CD4-positive, alpha-beta T cell treated with Interferon gamma for 1 hour (primary cell): ENCODE results near the gene ITGA5.

Source experiments
- DNase-seq: peaks from one replicate; pipeline ENCODE4 v3.0.0-alpha.2; 2020

ITGA5 gene

DNA sequence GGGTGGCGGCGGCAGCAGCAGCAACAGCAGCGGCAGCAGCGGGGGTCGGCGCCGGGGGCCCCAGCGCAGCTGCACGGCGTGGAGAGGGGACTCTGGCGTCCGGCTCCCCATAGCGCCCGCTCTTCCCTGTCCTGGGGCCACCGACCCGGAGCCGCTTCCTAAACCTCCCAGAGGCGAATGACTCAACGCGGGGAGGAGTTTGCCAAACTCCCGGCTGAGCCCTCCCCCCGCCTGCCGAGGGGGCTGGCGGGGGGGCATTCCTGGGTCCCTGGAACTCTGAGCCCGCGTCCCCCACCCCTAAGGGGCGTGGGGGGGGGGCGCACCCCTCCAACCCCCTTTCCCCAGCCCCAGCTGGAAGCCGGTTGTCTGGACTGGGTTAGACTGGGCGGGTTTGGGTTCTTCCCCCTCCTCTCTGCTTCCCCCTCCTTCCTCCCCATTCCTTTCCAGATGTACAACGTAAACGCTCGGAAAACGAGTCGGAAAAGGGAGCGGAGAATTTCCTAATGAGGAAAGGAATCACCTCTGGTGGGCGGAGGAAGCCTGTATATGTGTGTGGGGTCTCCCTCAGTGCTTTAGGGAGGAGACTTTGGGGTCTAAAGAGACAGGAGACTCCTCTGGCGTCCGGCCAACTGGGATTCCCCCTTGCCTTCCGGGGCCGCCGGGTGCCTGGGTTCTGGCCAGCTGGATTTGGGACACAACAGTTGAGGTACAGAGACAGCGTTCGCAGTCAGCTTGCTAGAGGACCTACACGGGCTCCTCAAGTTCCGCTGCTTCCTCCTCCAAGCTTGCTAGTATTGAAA, at the start of gene ITGA5:
ITGA5 (minus strand) TSS at position 179 of the 800 bp plus-strand sequence; CDS start at position 111, 68 bp downstream.
- peak; percentile 48 for DNase-seq

DNA sequence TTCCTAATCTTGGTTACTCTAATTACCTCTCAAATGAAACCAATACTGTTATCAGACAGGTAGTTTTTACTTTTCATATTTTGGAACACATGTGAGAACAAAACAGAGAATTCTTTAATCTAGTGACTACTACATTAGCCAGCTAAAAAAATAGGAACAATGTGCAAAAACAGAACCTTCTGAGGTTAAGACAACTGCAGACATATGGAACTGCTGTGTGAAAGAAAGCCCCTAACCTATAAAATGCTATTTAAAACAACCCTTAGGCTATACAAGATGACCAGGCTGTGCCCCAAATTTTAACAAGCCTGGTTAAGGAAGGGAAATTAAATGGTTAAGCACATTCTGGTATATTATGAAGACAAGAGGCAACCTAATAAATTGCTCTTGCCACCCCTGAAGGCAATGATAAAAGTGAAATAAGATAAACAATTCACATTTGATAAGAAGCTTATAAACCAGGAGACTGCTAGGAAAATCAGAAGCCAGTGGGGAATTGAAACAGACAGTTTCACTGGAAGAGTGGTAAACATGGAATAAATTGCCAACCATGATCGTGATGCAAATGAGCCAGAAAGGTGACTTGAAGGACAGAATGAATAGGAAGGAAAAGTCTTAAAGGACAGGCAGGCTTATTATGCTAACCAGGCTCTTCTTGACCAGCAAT, 46.9 kb upstream of the ITGA5 start:
- DNase-seq, result no peak

DNA sequence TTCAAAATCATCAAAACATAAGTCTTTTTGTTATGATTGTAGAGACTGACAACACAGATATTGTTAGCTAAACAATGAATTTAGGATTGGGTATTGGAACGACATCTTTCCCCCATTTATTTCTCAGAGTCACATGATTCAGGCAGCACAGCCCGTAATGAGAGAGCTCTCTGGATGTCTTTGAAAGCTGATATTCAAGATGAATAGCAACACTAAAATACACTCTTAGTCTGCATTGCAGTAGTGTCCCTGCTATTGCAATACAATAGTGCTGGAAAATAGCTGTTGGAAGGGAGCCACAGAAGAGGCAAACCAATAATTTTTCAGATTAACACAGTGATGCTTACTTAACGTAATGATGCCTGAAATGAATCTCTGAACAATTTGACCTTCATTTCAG, 44.4 kb upstream of the ITGA5 start:
- DNase-seq, result no peak

DNA sequence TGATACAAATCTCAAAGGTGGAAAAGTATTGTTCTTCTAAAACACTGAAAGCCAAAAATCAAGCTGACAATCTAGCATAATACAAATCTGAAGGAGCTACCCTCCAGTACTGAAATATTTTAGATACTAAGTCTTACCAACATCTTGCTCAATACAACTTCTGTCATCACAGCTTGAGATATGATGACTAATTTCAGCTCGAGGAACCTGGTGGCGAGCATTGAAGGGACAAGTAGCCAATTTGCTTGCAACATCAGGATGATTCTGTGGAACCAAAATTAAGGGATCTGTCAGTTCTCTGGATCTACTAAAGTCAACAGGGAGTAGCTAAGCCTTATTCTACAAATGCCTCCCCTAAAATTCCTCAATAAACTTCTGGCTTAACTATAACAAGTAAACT, 44.0 kb upstream of the ITGA5 start:
- peak; percentile 19 for DNase-seq

DNA sequence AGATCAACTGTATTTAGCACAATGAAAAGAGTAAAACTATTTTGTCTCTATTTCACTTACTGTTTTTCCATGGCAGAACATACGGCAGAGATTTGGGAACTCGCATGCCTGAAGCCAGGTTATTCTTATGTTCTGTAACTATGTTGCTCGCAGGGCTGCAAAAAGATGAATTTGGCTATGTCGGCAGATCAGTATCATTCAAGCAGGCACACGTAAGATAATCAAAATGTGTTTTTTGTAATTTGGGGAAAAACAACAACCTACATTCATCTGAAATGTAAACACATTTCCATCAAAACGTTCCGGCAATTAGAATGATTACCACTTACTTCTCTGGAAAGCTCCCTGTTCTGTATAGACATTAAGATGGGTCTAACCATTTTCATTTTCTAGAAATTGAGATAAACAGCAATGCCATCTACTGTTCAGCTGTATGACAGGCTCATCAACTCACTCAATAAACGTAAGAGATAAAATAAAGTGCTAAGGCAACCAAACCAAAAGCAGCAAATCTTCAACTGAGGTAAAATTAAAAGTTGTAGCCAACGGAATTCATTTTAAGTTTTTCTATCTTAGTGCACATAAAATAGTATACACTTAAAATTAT, 41.4 kb upstream of the ITGA5 start:
- no peak for DNase-seq

DNA sequence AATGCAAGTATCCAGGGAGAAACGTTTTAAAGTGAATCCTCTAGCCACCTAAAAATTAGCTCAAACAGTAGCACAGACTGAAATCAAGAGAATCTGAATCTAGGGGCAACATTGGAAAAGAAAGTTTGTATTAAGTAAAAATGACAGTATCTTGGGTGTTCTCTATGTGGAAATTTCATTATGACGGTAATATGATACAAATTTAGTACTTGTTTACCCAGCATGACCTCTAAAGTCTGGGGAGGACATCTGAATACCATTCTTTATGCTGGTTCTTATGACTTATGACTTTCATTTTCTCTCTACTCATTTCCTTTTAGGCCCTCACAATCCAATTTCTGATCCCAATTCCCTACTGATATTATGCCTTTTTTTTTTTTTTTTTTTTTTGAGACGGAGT, 40.3 kb upstream of the ITGA5 start:
- no peak for DNase-seq

DNA sequence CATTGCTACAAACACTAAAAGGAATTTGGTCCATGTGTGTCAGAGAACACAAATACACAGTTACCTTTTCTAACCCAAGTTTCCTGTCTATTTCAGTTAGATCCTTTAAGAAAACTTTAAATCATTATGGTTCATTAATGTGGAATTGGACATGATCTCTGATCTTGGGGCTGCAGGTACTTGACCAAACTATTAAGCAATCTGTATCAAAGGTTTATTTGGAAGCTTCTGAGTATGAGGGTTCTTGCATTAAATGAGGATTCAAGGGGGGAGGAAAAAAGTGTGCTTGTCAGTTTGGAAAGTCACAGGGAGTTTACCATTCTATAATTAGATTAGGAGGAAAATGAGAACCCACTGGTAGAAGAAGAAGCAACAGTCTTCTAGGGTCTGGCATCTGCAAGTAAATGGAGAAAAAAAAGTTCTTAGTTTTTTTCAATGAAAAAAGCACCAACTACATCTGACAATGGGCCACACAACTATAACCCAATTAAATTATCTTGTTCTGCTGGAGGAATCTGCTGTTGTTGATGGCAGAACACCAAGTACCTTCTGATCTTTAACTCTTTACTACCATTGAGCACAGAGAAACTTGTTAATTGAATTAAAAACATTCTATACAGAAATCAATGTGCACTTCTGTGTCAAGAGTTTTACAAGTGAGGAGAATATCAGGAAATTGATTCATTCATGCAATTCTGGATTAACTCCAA, 36.8 kb upstream of the ITGA5 start:
- DNase-seq, result no peak

DNA sequence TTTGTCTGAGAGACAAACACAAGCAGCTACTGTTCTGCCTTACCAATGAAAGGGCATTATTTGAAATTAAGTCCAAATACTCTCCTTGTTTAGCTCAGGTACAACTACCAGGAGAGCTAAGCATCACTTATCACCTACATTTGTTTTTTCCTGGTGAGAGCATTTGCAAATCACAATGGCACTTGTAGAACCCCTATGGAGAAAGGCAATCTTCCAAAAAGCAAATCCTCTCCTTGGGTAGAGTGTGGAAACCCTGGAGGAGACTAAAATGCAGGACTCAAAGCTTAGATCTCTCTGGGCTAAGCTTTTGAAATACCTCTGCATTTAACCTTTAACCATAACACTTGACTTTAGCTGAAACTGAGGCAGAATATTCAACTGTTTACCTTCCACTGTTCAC, 33.6 kb upstream of the ITGA5 start:
- DNase-seq, result no peak

DNA sequence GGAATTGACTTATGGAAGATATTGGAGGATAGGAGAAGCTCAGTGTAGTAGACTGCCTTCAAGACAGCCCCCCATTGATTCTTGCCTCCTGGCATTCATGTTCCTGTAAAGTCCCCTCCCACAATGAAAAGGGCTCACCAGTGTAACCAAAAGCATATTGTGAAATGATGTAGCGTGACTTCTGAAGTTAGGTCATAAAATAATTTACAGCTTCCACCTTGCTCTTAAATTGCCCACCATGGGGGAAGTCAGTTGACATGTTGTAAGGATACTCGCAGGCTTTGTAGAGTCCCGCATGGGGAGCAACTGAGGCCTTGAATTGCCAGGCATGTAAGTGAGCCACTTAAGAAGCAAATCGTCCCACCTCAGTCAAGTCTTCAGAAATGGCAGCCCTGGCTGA, 29.3 kb upstream of the ITGA5 start:
- no peak for DNase-seq

DNA sequence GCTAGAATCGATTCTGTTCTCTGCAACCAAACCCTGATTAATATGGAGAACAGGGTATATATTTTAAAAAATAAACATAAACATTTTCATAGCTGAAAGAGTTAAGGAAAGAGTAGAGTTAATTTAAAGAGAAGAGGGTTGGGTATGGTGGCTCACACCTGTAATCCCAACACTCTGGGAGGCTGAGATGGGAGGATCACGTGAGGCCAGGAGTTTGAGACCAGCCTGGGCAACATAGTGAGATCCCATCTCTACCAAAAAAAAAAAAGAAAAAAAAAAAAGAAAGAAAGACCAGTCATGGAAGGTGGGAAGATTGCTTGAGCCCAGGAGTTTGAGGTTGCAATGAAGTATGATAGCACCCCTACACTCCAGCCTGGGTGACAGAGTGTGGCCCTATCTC, 28.9 kb upstream of the ITGA5 start:
- no peak for DNase-seq

DNA sequence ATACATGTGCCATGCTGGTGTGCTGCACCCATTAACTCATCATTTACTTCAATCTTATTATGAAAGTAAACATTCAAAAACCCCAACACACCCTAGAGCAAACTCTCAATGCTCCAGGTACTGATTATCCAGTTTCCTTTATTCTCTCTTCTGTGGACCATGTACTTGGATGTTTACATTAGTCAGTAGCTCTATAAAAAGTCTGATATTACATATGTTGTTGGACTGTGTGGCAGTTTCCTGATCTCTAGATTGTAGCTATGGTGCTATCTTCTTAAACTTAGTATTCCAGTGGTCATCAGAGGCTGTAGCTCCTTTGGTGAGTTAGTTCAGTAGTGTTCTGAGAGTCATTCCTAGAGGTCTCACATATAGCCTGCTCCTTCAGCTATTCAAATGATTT, 25.1 kb upstream of the ITGA5 start:
- DNase-seq, result no peak

DNA sequence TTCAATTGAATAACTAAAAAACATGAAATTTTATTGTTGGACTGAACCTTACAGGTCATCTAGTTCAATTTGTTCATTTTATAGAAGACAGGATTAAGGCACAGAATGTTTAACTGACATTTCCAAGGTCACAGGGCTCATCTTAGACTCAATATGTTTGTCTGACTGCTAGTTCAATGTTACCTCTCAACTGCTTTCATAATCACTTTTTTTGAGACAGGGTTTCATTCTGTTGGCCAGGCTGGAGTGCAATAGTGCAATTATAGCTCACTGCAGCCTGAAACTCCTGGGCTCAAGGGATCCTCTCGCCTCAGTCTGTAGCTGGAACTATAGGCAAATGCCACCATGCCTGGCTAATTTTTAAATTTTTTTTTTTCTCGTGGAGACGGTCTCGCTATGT, 24.4 kb upstream of the ITGA5 start:
- no peak for DNase-seq

DNA sequence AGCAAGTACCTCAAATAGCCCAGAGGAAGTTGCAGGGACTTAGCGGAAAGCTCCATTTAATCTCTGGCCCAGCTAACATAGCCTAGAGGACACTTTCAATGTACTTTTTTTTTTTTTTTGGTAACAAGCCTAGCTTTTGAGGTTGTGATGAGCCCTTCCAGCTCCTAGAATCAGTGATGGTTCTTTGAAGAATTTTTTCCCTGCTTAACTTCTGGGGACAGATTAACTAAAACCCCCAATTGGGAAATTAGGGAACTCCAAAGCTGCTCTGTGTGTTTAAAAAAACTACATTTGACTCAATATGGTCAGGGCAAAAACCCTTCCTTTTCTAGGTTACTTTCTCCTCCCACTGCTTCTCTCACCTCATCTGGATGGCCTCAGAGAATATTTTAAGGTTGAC, 23.9 kb upstream of the ITGA5 start:
- DNase-seq, result no peak

DNA sequence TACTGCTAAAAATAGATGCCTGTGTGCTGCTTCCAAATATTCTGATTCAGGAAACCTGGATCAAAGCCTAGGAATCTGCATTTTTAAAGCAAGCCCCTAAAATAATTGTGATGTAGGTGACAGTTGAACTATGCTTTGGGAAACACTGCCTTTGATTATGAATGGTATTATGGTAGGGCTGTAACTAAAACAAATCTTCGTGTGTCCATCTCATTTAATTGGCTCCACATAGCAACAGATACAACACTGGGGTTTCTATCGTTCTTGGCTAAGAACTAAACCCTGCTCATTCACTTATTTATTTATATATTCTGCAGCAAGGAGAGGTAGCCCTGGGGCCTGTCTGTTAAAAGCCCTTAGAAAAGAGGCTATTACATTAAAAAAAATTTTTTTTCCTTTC, 23.0 kb upstream of the ITGA5 start:
- DNase-seq, result no peak

DNA sequence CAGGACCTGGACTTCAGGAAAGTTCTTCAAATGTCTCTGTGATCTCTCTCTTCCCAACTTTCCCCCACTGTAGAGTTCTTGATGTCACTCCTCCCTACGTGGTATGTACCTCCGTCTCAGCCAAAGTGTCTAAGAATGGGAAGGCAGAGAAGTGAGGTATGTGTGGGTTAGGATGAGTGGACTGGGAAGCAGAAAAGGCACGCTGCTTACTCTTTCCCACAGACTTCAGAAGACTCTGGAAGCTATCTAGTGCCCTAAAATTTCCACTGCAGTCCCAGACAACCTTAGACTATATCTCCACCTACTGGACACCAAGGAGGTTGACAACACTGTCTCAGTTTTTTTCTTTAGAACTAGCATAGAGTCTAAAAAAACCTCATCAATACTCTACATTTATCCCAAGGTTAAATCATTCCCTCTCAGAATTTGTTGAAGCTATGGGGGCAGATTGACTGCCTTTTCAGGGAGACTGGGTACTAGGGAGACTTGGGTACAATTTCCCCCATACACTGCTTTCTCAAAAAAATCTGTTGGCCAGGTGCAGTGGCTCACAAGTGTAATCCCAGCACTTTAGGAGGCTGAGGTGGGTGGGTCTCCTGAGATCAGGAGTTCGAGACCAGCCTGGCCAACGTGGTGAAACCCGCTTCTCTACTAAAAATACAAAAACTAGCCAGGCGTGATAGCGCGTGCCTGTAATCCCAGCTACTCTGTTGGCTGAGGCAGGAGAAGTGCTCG, 20.6 kb upstream of the ITGA5 start:
- no peak for DNase-seq

DNA sequence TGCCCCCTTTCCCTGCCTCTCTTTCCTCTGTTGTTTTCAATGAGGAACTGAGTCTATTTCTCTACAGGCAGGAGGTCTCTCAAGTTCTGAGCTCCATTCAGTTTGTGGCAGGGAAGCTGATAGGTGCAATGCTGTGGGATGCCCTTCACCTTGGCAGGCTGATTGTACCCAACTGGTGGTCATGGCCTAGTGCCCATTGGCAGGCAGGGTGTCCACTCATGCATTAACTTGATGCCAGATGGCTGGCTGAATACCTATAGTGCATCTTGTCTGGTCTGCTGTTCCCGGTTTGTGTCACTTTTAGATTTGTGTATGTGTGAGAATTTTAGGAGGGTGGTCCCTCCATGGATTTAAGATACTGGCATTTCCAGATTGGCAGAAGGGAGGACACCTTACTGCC, 20.0 kb upstream of the ITGA5 start:
- no peak for DNase-seq

DNA sequence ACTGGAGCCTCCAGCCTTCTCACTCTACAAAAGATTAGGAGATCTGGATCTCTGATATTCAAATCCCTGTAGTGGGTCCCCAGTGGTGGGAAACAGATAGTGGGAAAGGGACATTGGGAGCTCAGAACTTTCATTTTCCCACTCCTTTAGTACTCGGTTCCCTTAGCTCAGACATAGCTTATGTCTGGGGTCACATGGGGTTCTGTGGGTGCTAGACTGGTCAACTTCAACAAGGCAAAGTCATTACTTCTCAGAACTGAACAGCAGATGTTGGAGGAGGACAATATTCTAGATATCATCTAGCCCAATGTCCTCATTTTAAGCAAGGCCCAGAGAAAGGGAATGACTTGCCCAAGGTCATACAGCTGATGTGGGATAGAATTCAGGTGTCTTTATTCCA, 19.5 kb upstream of the ITGA5 start:
- no peak for DNase-seq

DNA sequence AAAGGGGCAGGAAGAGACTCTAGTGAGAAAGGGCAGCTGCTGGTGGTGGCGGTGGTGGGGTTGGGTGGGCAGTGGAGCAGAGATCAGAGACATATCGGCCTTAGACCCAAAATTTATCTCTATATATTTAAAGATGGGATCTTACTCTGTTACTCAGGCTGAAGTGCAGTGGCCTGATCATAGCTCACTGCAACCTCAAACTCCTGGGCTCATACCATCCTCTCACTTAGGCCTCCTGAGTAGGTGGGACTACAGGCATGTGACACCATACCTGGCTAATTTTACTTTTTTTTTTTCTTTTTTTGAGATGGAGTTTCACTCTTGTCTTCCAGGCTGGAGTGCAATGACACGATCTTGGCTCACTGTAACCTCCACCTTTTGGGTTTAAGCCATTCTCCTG, 18.6 kb upstream of the ITGA5 start:
- DNase-seq, result no peak

DNA sequence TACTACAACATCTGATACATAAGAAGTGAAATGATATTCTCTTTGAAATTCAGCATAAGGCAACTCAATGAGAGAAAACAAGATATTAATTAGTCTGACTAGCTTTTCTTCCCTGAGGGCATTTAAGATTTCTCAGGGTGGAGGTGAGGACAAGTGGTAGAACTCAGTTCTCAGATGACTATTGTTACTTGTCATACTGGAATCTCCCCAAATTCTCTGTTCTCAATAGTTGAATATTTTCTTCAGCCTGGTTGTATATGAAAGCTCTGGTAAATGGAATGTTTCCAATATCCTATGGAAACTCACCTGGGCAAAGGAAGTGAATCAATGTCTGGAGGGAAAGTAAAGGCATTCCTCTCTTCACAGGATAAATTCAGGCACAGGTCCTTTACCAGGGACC, 18.2 kb upstream of the ITGA5 start:
- no peak for DNase-seq

DNA sequence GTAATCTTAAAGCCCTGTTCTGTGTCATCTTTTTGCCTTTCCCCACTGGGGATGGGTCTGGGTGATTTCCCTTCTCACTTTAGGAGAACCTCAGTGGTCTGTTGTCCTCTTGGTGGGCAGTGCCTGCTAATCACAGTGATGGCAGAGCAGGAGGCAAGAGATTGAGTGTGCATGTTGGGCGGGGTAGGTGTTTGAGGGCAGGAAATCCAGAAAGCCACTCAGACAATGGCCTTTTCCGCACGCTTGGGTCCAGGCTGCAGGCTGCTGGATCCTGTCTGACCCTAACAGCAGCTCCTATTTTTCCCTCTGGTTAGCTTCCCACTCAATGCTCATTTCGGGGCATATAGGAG, 13.7 kb upstream of the ITGA5 start:
- no peak for DNase-seq

DNA sequence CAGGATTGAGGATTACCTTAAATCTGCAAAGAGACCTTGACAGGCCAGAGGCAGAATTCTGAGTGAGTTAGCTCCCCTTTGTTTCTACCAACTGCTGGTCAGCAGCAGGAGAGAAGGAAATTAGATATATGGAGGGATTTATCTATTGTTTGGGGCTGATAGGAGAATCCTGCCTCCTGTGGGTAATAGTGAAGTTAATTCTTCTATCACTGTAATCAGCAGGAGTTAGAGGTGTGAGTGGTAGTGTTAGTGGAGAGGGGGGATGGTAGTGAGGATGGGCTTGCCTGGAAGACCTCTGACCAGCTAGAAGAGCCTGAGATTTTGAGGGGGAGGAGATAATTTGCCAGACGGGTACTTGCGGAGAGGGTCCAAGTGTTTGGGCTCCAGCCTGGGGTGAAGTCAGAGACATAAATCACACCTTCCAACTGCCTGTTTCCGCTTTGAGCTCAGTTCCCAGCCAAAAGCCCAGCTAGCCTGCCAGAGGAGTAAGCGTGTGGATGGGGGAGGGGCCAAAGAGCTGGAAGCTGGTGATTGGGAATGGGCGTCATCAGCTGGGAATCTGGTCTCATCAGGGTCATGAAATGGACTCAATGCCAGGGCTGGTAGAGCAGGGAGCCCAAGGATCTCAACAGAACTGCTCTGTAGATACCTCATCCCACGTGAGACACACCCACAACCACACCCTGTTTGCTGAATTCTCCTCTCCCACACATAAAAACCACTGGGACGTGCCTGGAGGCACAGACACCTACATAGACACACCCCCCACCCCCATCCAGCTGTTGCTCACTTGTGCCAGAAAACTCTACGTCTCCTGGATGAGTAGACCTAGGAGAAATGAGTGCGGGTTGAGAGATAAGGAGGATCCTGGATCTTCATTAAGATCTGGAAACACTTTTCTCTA, 13.1 kb upstream of the ITGA5 start:
- DNase-seq, result no peak

DNA sequence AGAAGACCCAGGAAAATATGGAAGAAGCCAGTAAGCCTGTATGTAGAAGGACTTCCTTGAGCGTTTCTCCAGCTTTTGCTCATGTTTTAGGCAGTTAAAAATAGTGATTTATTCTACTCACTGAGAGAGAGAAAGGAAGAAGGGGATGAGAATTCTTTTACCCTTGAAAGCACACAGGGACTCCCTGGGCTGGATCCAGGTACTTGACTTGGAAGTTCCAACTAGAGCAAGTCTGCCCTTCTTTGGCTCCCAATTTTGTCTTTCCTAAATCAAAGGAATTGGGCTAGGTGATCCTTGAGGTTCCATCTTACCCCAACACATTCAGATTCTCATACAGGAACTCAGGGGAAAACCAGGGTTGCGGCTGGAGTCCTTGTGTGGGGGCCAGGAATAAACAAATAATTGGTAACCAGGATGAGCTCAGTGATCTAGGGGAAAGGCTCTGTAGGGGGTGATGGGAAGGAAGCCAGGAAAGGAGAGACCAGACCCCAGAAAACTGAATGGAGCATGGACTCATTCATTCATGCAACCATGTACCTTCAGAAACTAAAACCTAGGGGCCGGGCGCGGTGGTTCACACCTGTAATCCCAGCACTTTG, 11.5 kb upstream of the ITGA5 start:
- no peak for DNase-seq
